Measurements from ENCODE around the gene ANP32E.

Gene ANP32E

GRCh38 chr1:150182247-150182646 is 53.7 kb downstream of the ANP32E start:
- Mint-ChIP-seq H3K27me3 (no peaks in the 10 kb centered on the region), H3K9me3 (no peaks in the 10 kb centered on the region), H3K4me3 (no peak overlapping the region), H3K27ac (no peak overlapping the region), H3K36me3 (no peaks in the 10 kb centered on the region), H3K4me1 (peaks cover 2 to 18% of the 10 kb centered on the region in 2 donors)
- ATAC-seq (replicated peaks) (no peak), DNase-seq (no peak)

GRCh38 chr1:150180474-150180873 is 55.4 kb downstream of the ANP32E start:
- peaks cover 2 to 5% of the 10 kb centered on the region in 2 donors for H3K4me1 Mint-ChIP-seq
- H3K4me3 Mint-ChIP-seq: no peak overlapping the region
- no peak for ATAC-seq (replicated peaks)
- H3K9me3 Mint-ChIP-seq: no peaks in the 10 kb centered on the region
- H3K27me3 Mint-ChIP-seq: no peaks in the 10 kb centered on the region
- DNase-seq: no peak
- no peaks in the 10 kb centered on the region for H3K36me3 Mint-ChIP-seq
- no peak overlapping the region for H3K27ac Mint-ChIP-seq

- DNase-seq (no peak), ATAC-seq (replicated peaks) (no peak)
- H3K4me1 Mint-ChIP-seq: peaks cover 2 to 5% of the 10 kb centered on the region in 2 donors
- H3K36me3 Mint-ChIP-seq: no peaks in the 10 kb centered on the region
- no peak overlapping the region for H3K4me3 Mint-ChIP-seq
- H3K27me3 Mint-ChIP-seq: no peaks in the 10 kb centered on the region
- H3K27ac Mint-ChIP-seq: no peak overlapping the region
- no peaks in the 10 kb centered on the region for H3K9me3 Mint-ChIP-seq
These were observed 56.0 kb downstream of the ANP32E start for GRCh38 chr1:150179867-150180266.

GRCh38 chr1:150178548-150178947 is 57.4 kb downstream of the ANP32E start:
- Mint-ChIP-seq H3K27ac (no peak overlapping the region), H3K4me3 (no peak overlapping the region), H3K9me3 (no peaks in the 10 kb centered on the region), H3K36me3 (no peaks in the 10 kb centered on the region), H3K27me3 (no peaks in the 10 kb centered on the region), H3K4me1 (peaks cover 2 to 5% of the 10 kb centered on the region in 2 donors)
- DNase-seq: no peak
- no peak for ATAC-seq (replicated peaks)

- H3K27ac Mint-ChIP-seq: no peak overlapping the region
- DNase-seq: no peak
- H3K4me3 Mint-ChIP-seq: no peak overlapping the region
- H3K9me3 Mint-ChIP-seq: no peaks in the 10 kb centered on the region
- H3K36me3 Mint-ChIP-seq: no peaks in the 10 kb centered on the region
- ATAC-seq (replicated peaks): no peak
- H3K27me3 Mint-ChIP-seq: no peaks in the 10 kb centered on the region
- peaks cover 0 to 2% of the 10 kb centered on the region in 2 donors for H3K4me1 Mint-ChIP-seq
These were observed 59.3 kb downstream of the ANP32E start for GRCh38 chr1:150176593-150176992.

GRCh38 chr1:150173141-150173585 is 62.7 kb downstream of the ANP32E start:
- Mint-ChIP-seq H3K36me3 (no peaks in the 10 kb centered on the region), H3K9me3 (no peaks in the 10 kb centered on the region), H3K27me3 (no peaks in the 10 kb centered on the region), H3K4me1 (peaks cover 3 to 11% of the 10 kb centered on the region in 2 donors), H3K4me3 (no peak overlapping the region), H3K27ac (no peak overlapping the region)
- DNase-seq (no peak), ATAC-seq (replicated peaks) (no peak)

- H3K27ac Mint-ChIP-seq: no peak overlapping the region
- no peak overlapping the region for H3K4me3 Mint-ChIP-seq
- no peaks in the 10 kb centered on the region for H3K36me3 Mint-ChIP-seq
- DNase-seq: no peak
- no peaks in the 10 kb centered on the region for H3K27me3 Mint-ChIP-seq
- peaks cover 4 to 12% of the 10 kb centered on the region in 2 donors for H3K4me1 Mint-ChIP-seq
- H3K9me3 Mint-ChIP-seq: no peaks in the 10 kb centered on the region
- no peak for ATAC-seq (replicated peaks)
These were observed 64.1 kb downstream of the ANP32E start for GRCh38 chr1:150171801-150172200.

DNA sequence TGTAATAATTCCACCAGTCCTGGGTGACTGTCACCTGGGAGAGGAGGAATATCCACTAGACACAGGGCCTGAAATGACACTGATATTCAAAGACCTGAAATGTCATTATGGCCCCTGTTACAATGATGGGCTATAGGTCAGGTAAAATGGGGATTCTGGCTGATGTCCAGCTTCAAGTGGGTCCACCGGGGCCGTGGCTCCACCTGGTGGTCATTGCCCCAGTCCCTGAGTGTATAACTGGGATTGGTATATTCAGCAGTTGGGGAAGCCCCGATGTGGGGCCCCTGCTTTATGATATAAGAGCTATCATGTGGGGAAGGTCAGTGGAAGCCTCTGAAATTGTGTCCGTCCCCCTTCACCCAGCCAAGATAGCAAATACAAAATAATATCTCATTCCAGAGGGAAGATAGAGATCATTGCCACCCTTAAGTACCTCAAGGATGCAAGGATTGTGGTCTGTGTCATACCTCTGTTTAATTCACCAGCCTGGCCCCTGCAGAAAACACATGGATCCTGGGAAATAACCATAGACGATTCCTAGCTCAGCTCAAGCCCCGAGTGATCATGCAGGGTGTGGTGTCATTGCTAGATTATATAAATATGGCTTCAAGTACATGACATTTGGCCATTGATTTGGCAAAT is 66.8 kb downstream of the ANP32E start:
- no peaks in the 10 kb centered on the region for H3K9me3 Mint-ChIP-seq
- ATAC-seq (replicated peaks) (peak; percentile 73 to 82), DNase-seq (no peak)
- H3K4me3 Mint-ChIP-seq: no peak overlapping the region
- peaks cover 26 to 39% of the 10 kb centered on the region in 2 donors for H3K4me1 Mint-ChIP-seq
- no peaks in the 10 kb centered on the region for H3K36me3 Mint-ChIP-seq
- H3K27ac Mint-ChIP-seq: no peak overlapping the region
- H3K27me3 Mint-ChIP-seq: no peaks in the 10 kb centered on the region

All from stimulated activated naive B cell treated with anti-CD40 and anti-IgM and Interleukin-4, amounts not matched to agents 10 μg/mL and 1 μg/mL and 100 μg/mL, for 72 hours (primary cell).